T-helper 2 cell treated with Interferon-gamma antibody and Interleukin-4, amounts not matched to agents 100 ng/mL and 5 ng/mL, for 36 hours (primary cell): ENCODE results near the gene NEU4. TPM values are rescaled to one million over a fixed set of nuclear protein-coding genes. Genes with fewer than 3 reads are reported as not detected.

Experiments
- intact Hi-C: fragments of 100-400 bp; cut with micrococcal nuclease; formaldehyde crosslinking; loops from one replicate; pipeline ENCODE4 v1.15.1; 2023
- total RNA-seq: library from RNA; stranded (reverse); gene quantifications from 2 replicates; pipeline ENCODE4 v1.2.3, GENCODE V29; 2022

NEU4 gene
- total RNA-seq, 1 donor from 2014 or later: 0.64 TPM

GRCh38 chr2:241862093-241862492 is 53.1 kb downstream of the NEU4 start:
- intact Hi-C loops: no loop called here

GRCh38 chr2:241862775-241863535 is 54.0 kb downstream of the NEU4 start:
- intact Hi-C loops: loop anchor here (1.0 kb wide), 1 partner anchor 19 kb away; no protein-coding TSS in a partner anchor

GRCh38 chr2:241863536-241863954 is 54.6 kb downstream of the NEU4 start:
- intact Hi-C loops: loop anchor here (1.0 kb wide), 1 partner anchor 19 kb away; no protein-coding TSS in a partner anchor

- intact Hi-C loops: no loop called here
Measured at GRCh38 chr2:241864168-241864849, 55.3 kb downstream of the NEU4 start.

GRCh38 chr2:241864850-241865213 is 55.8 kb downstream of the NEU4 start:
- intact Hi-C loops: no loop called here

- intact Hi-C loops: no loop called here
Measured at GRCh38 chr2:241865416-241865956, 56.5 kb downstream of the NEU4 start.

- intact Hi-C loops: no loop called here
Measured at GRCh38 chr2:241865957-241866789, 57.2 kb downstream of the NEU4 start.

Other genes starting within 250 kb of the NEU4 start
- gene THAP4, start 172.0 kb upstream of the NEU4 start, total RNA-seq: 31.4 and 34.4 TPM in 2 replicates
- gene ATG4B, start 171.5 kb upstream of the NEU4 start, total RNA-seq: 89.4 and 93.2 TPM in 2 replicates
- gene DTYMK, start 122.4 kb upstream of the NEU4 start, total RNA-seq: 84.7 and 85.7 TPM in 2 replicates
- 40.5 and 41.2 TPM in 2 replicates for gene ING5, start 107.2 kb upstream of the NEU4 start, total RNA-seq
- gene D2HGDH, start 74.6 kb upstream of the NEU4 start, total RNA-seq: 24.3 and 28.3 TPM in 2 replicates
- 0.23 and 0.61 TPM in 2 replicates for gene GAL3ST2, start 32.4 kb upstream of the NEU4 start, total RNA-seq
- 7.3 and 8.3 TPM in 2 replicates for gene PDCD1, start 49.7 kb downstream of the NEU4 start, total RNA-seq
- 0.07 and 0.09 TPM in 2 replicates for gene RTP5, start 60.5 kb downstream of the NEU4 start, total RNA-seq